PFSK-1 (cell line): ENCODE measurements around the gene KHNYN.

Source experiments
- POLR2AphosphoS5 ChIP-seq: IDR thresholded peaks from 2 replicates; pipeline ENCODE4 v1.6.1; 2012; ENCODE audit warnings: low read depth, mild to moderate bottlenecking, control low read depth, low read length, moderate library complexity
- REST ChIP-seq, 2 experiments: IDR thresholded peaks; 2 replicates each; pipeline versions ENCODE4 v1.6.1 to v1.8.0; 2011 to 2012; ENCODE audit warnings: low read depth in 2 of 2, low read length in 2 of 2, control low read depth in 1 of 2, inconsistent platforms in 1 of 2, mild to moderate bottlenecking in 1 of 2, moderate library complexity in 1 of 2; ENCODE audit not compliant: insufficient read depth in 1 of 2
- SIN3A ChIP-seq: IDR thresholded peaks from 2 replicates; pipeline ENCODE4 v1.6.1; 2012; ENCODE audit warnings: mild to moderate bottlenecking, low read length, moderate library complexity, borderline replicate concordance; ENCODE audit not compliant: insufficient read depth

GRCh38 chr14:24385524-24385923 is 44.2 kb upstream of the KHNYN start:
- no peak for TF ChIP-seq SIN3A
- TF ChIP-seq REST (IDR thresholded peaks at IDR 0.05; ENCODE audit: insufficient read depth in 1 of 2, low read depth in 2 of 2, low read length in 2 of 2): no peak
- TF ChIP-seq POLR2AphosphoS5: no peak
